GM18951 (cell line): ENCODE results near the gene WSCD2.

ENCODE experiments used
- POLR2A ChIP-seq: IDR thresholded peaks from 4 replicates; pipeline ENCODE4 v1.6.1; 2011; ENCODE audit warnings: mild to moderate bottlenecking; ENCODE audit not compliant: insufficient read length, insufficient read depth; ENCODE audit errors: extremely low read depth
- in situ Hi-C: fragments of 300-500 bp; cut with MboI; formaldehyde crosslinking; loops from one replicate; pipeline ENCODE4 v1.12.0; 2022; ENCODE audit warnings: low sequenced_read_pairs, mixed read lengths, inconsistent platforms; ENCODE audit not compliant: unreplicated experiment

WSCD2 gene

GRCh38 chr12:108099073-108099472 is 30.0 kb upstream of the WSCD2 start:
- in situ Hi-C loops, result no loop called here
- TF ChIP-seq POLR2A, result no peak

- TF ChIP-seq POLR2A, result no peak
- in situ Hi-C loops, result no loop called here
These were observed 29.2 kb upstream of the WSCD2 start for GRCh38 chr12:108099778-108100489.

GRCh38 chr12:108101605-108102175 is 27.4 kb upstream of the WSCD2 start:
- TF ChIP-seq POLR2A, result no peak
- in situ Hi-C loops, result no loop called here

GRCh38 chr12:108102363-108102762 is 26.7 kb upstream of the WSCD2 start:
- in situ Hi-C loops, result no loop called here
- no peak for TF ChIP-seq POLR2A

- TF ChIP-seq POLR2A, result no peak
- in situ Hi-C loops, result no loop called here
These were observed 26.0 kb upstream of the WSCD2 start for GRCh38 chr12:108103087-108103486.

GRCh38 chr12:108103517-108103916 is 25.6 kb upstream of the WSCD2 start:
- in situ Hi-C loops, result no loop called here
- no peak for TF ChIP-seq POLR2A

- no peak for TF ChIP-seq POLR2A
- in situ Hi-C loops, result no loop called here
These were observed 24.4 kb upstream of the WSCD2 start for GRCh38 chr12:108104657-108105056.

GRCh38 chr12:108106599-108106998 is 22.5 kb upstream of the WSCD2 start:
- in situ Hi-C loops, result no loop called here
- no peak for TF ChIP-seq POLR2A

- in situ Hi-C loops, result no loop called here
- TF ChIP-seq POLR2A, result no peak
These were observed 21.8 kb upstream of the WSCD2 start for GRCh38 chr12:108107293-108107692.

- in situ Hi-C loops, result no loop called here
- no peak for TF ChIP-seq POLR2A
These were observed 19.6 kb upstream of the WSCD2 start for GRCh38 chr12:108109504-108109903.

GRCh38 chr12:108109954-108110353 is 19.1 kb upstream of the WSCD2 start:
- in situ Hi-C loops, result no loop called here
- TF ChIP-seq POLR2A, result no peak

GRCh38 chr12:108110844-108111243 is 18.2 kb upstream of the WSCD2 start:
- in situ Hi-C loops, result no loop called here
- no peak for TF ChIP-seq POLR2A

GRCh38 chr12:108112832-108113556 is 16.1 kb upstream of the WSCD2 start:
- in situ Hi-C loops, result no loop called here
- TF ChIP-seq POLR2A, result no peak

- in situ Hi-C loops, result no loop called here
- TF ChIP-seq POLR2A, result no peak
These were observed 13.7 kb upstream of the WSCD2 start for GRCh38 chr12:108115123-108116121.
